NCI-H1417 treated with DMSO at 0.1 percent for 48 hours (cell line): ENCODE results near the gene RORC.
"Not testable (repeated sequence)": the region's sequence is repeated elsewhere in the genome, so short reads cannot be mapped to it uniquely, and the experiment has no call there.

Source experiments
- DNase-seq: peaks from one replicate; lab custom pipeline; 2025; lab: John Stamatoyannopoulos, UW

Gene RORC

GRCh38 chr1:151774256-151774922 lies 57.2 kb downstream of the RORC start:
- no peak for DNase-seq

DNA sequence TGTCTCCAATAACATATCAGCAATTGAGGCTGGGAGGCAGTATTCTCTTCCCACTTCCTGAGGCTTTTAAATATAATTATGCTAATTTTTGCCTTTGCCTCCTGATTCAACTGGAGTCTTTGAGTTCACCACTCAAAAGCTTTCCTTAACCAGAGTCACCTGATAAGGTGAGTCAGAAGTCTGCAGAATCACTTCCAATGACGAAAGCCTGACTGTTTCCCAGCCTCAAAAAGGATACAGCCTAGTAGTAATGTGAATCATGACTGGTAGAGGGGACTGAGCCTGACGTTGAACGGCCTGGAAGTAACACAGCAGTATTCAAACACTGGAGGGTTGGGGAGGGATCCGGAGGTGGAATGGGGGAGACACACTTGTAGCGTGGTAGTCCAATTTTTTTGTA lies 57.9 kb downstream of the RORC start:
- no peak for DNase-seq

DNA sequence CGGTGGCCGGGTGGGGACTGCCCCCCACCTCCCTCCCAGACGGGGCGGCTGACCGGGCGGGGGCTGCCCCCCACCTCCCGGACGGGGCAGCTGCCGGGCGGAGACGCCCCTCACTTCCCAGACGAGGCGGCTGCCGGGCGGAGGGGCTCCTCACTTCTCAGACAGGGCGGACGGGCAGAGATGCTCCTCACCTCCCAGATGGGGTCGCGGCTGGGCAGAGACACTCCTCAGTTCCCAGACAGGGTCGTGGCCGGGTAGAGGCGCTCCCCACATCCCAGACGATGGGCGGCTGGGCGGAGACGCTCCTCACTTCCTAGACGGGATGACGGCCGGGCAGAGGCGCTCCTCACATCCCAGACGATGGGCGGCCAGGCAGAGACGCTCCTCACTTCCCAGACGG lies 62.3 kb downstream of the RORC start:
- DNase-seq: not testable (repeated sequence)

DNA sequence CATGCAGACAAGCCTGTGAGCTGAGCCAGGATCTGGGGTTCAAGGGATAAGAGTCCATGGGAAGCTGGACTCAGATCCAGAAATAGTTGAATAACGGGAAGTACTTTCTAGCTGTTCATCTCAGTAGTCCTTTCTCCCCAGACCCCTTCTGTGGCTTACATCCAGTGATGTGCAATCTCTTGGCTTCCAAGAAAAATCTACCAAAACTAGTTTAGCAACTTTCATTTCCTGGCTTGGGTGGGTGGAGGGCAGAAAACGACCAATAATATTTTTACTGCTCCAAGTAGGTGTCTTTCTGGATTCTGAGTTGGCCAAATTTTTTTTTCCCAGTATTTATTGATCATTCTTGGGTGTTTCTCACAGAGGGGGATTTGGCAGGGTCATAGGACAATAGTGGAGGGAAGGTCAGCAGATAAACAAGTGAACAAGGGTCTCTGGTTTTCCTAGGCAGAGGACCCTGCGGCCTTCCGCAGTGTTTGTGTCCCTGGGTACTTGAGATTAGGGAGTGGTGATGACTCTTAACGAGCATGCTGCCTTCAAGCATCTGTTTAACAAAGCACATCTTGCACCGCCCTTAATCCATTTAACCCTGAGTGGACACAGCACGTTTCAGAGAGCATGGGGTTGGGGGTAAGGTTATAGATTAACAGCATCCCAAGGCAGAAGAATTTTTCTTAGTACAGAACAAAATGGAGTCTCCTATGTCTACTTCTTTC lies 63.1 kb downstream of the RORC start:
- not testable (repeated sequence) for DNase-seq

DNA sequence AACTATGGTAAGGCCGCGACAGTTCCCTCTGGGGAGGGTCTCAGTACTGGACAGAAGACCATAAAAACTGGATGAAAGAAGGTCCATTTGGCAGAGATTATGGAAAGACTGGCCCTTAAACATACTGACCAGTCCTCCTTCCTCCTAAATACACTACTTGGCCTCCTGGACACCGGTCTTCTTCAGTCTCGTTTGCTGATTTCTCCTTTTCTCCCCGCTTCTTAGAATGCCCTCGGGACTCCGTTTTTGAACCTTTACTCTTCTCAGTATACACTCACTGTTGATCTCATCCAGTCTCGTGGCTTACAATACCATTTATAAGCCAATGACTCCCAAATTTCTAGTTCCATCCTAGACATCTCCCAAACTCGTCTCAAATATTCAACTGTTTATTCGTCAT lies 67.6 kb downstream of the RORC start:
- DNase-seq: no peak

GRCh38 chr1:151762941-151763921 lies 68.4 kb downstream of the RORC start, which contains the start of gene MRPL9:
TSS of gene MRPL9 (minus strand) at chr1:151763496. CDS start at chr1:151763479, 17 bp downstream.
- peak; percentile 61 for DNase-seq

DNA sequence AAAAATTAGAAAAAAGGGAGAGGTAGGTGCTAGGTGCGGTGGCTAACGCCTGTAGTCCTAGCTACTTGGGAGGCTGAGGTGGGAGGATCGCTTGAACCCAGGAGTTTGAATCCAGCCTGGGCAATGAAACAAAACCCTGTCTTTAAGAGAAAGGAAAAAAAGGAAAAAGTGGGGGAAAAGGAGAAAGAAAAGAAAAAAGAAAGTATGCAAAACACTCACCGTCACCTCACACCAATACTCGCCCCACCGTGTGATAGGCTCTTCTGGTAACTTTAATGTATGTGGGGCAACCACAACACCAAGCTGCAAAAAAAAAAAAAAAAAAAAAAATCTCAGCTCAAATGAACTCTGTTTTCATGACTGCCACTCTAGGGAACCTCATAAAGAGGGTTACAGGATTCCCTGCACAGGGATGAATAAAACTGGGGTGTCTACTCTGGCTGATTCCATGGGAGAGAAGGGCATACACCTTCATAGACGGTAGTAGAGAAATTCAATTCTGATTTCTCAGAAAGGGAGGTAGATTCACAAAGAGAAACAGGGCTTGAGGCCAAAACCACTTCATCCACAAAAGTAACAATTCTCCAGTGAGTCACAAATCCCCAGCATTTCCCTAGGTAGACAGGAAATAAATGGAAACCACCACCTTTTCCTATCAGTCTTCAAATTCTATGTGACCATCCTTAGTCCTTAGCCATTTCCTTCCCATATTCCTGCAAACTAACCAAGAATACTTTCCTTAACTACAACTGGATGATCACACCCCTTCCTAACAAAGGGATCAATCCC lies 70.8 kb downstream of the RORC start:
- no peak for DNase-seq

- DNase-seq: no peak
Measured at GRCh38 chr1:151759241-151759640, 72.4 kb downstream of the RORC start.

GRCh38 chr1:151756291-151756690 lies 75.3 kb downstream of the RORC start:
- no peak for DNase-seq
